DND-41 (cell line): ENCODE data around the gene SWAP70.

ENCODE experiments used
- EZH2 ChIP-seq: IDR thresholded peaks from 3 replicates; pipeline ENCODE4 v1.6.1; 2012; ENCODE audit warnings: borderline replicate concordance, low read depth, mild to moderate bottlenecking, moderate library complexity, low read length, inconsistent platforms; ENCODE audit not compliant: severe bottlenecking
- TF ChIP-seq, protein P1 (sequence below): IDR thresholded peaks from 2 replicates; pipeline ENCODE4 v1.5.1; 2012; ENCODE audit warnings: borderline replicate concordance, low read length, moderate library complexity, mild to moderate bottlenecking; ENCODE audit not compliant: poor library complexity, severe bottlenecking; ENCODE audit errors: extremely low read depth

DNA sequence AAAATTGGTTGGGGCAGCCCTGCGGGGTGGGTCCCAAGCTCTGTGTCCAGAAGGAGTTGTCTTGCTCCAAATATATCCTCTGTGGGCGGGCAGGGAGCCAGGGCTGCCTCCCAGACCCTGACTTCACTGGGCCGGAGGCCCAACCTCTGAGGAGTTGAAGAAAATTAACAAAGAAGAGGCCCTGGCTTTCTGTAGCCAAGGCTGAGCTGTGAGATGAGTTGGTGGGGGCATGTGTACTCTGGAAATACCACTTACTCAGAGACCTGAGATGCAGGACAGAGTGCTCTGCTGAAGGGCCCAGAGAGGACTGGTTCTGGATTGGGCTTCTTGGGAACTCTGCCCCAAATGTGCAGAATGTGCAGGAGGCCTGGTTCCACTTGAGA, 96.3 kb downstream of the SWAP70 start:
- TF ChIP-seq, protein P1, sequence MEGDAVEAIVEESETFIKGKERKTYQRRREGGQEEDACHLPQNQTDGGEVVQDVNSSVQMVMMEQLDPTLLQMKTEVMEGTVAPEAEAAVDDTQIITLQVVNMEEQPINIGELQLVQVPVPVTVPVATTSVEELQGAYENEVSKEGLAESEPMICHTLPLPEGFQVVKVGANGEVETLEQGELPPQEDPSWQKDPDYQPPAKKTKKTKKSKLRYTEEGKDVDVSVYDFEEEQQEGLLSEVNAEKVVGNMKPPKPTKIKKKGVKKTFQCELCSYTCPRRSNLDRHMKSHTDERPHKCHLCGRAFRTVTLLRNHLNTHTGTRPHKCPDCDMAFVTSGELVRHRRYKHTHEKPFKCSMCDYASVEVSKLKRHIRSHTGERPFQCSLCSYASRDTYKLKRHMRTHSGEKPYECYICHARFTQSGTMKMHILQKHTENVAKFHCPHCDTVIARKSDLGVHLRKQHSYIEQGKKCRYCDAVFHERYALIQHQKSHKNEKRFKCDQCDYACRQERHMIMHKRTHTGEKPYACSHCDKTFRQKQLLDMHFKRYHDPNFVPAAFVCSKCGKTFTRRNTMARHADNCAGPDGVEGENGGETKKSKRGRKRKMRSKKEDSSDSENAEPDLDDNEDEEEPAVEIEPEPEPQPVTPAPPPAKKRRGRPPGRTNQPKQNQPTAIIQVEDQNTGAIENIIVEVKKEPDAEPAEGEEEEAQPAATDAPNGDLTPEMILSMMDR, result no peak
- no peak for TF ChIP-seq EZH2
